ENCODE results near the gene GALC.
"Not testable (repeated sequence)": the region's sequence is repeated elsewhere in the genome, so short reads cannot be mapped to it uniquely, and the experiment has no call there.

Gene GALC

GRCh38 chr14:87992718-87993628 lies at the start of gene GALC:
TSS of gene GALC (minus strand) at chr14:87993182. CDS start at chr14:87993164, 18 bp downstream.
- peak; percentile 95 for DNase-seq (ENCODE audit: low read depth)

- DNase-seq (ENCODE audit: low read depth): no peak
Observed at GRCh38 chr14:88040146-88040545, 47.2 kb upstream of the GALC start.

DNA sequence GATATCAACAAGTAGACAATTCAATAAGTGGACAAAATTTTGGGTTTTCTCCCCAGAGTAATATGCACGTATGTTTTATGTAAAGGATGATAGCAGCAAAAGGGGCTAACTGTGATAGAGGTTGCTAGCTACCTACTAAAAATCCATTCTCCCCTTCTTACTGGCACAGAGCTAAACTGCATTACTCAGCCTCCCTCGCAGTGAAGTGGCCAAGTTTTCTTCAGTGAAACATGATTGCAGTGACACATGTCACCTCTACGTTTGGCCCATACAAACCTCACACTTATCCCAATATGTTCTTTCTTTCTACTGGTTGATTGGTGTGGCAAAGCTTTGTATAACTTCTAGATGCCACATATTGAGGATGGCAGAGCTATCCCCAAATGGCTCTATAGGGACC lies 46.2 kb upstream of the GALC start:
- DNase-seq (ENCODE audit: low read depth): no peak

- no peak for DNase-seq (ENCODE audit: low read depth)
Observed at GRCh38 chr14:88037325-88037724, 44.3 kb upstream of the GALC start.

GRCh38 chr14:88036422-88036821 lies 43.4 kb upstream of the GALC start:
- DNase-seq (ENCODE audit: low read depth): no peak

DNA sequence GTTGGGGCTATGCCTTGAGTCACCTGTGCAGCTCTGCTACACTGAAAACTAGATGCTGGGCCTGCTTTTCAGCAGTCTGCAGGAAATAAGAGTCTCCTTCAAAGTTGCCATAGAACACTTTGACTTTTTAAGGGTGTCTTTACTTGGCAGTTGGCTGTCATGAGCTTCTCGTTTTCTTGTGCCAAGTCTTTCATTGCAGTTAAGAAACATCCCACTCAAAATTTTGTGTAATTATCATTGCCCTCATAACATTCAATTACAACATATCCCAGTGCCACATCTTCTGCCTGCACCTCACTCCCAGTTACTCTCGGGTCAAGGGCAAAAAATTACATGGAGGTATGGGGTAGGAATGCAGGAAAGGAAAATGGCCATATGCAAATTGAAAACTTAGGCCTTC lies 41.1 kb upstream of the GALC start:
- no peak for DNase-seq (ENCODE audit: low read depth)

DNA sequence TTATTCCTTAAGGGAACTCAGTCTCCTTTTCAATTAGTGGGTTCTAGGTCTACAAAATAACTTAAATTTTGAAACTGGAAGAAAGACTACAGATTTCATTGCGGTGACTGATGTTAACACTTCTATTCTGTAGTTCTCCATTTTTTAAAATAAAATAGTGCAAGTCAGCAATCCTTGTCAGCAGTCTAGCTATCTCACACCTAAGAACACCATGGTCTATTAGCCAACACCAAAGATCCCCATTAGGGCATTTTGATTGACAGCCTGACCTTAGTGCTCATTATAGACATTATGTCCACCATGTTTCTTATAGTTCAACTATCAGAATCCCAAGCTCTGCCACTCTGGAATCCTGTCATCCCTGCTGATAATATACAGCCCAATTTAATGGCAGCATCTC lies 39.4 kb upstream of the GALC start:
- DNase-seq (ENCODE audit: low read depth): no peak

- no peak for DNase-seq (ENCODE audit: low read depth)
Observed at GRCh38 chr14:88030892-88031291, 37.9 kb upstream of the GALC start.

- DNase-seq (ENCODE audit: low read depth): no peak
Observed at GRCh38 chr14:88030079-88030478, 37.1 kb upstream of the GALC start.

- DNase-seq (ENCODE audit: low read depth): no peak
Observed at GRCh38 chr14:88029500-88029899, 36.5 kb upstream of the GALC start.

- no peak for DNase-seq (ENCODE audit: low read depth)
Observed at GRCh38 chr14:88026890-88027289, 33.9 kb upstream of the GALC start.

- DNase-seq (ENCODE audit: low read depth): no peak
Observed at GRCh38 chr14:88025313-88025712, 32.3 kb upstream of the GALC start.

GRCh38 chr14:88024252-88025086 lies 31.5 kb upstream of the GALC start:
- not testable (repeated sequence) for DNase-seq (ENCODE audit: low read depth)

DNA sequence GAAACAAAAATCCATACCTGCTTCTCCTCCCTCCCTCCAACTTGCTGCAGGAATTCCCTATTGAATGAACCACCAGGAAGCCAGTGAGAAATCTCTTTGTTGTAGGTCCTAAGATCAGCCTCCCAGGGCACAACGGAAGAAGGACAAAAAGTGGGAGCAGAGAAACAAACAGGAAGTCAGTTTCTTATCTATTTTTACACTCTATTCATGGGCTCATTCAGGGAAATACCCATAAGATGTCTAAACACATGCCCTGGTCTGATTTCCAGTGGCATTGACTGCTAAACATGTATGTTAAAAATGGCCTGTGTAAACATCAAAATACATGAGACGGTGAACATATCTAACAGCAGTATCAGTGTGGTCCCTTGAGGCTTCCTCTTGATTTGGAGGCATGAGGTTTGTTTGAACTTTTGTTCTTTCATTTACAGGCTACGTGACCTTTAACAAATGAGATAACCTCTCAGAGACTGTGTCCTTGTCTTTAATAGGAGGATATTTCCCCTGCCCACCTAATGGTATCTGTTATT lies 30.7 kb upstream of the GALC start:
- no peak for DNase-seq (ENCODE audit: low read depth)

GRCh38 chr14:88017535-88017934 lies 24.6 kb upstream of the GALC start:
- DNase-seq (ENCODE audit: low read depth): no peak

GRCh38 chr14:88016768-88017167 lies 23.8 kb upstream of the GALC start:
- DNase-seq (ENCODE audit: low read depth): no peak

DNA sequence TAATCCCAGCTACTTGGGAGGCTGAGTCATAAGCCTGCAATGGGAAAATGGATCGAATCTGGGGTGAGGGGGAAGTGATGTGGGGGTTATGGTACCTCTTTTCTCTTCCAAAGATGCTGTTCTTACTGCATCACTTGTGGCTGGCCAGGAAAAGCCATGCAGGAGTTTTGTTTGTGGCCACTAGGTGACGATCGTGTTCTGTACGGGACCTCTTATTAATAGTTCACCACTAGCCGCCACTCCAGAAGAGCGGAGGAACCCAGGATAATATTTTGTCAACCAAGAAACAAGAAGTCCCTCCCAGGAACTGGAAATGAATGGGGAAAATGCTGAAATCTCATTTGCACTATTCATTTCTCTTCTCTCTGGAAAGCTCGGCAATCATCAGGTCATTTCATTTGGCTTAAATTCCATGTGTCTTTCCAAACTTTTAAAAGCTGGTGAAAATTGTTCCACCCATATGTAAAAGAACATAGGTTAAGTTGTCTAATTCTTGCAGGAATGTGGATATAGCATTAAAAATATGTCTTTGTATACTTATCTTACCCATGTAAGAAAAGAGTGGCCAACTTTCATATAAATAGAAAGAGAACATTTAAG lies 20.9 kb upstream of the GALC start:
- peak; percentile 72 for DNase-seq (ENCODE audit: low read depth)

DNA sequence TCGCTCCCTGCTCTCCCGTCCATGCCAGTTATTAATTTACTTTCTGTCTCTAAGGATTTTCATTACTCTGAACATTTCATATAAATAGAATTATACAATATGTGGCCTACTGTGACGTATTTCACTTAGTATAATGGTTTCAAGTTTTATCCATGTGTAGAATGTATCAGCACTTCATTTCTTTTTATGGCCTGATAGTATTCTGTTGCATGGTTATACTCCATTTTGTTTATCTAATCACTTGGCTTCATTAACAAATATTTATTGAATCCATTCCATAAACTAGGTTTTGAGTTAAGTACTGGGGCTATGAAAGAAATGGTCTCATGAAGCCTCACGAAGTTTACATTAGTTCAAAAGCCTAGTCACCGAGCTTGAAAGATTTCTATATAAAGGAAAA lies 19.5 kb upstream of the GALC start:
- no peak for DNase-seq (ENCODE audit: low read depth)

- DNase-seq (ENCODE audit: low read depth): no peak
Observed at GRCh38 chr14:88010331-88010730, 17.3 kb upstream of the GALC start.

- DNase-seq (ENCODE audit: low read depth): no peak
Observed at GRCh38 chr14:88009486-88009885, 16.5 kb upstream of the GALC start.

DNA sequence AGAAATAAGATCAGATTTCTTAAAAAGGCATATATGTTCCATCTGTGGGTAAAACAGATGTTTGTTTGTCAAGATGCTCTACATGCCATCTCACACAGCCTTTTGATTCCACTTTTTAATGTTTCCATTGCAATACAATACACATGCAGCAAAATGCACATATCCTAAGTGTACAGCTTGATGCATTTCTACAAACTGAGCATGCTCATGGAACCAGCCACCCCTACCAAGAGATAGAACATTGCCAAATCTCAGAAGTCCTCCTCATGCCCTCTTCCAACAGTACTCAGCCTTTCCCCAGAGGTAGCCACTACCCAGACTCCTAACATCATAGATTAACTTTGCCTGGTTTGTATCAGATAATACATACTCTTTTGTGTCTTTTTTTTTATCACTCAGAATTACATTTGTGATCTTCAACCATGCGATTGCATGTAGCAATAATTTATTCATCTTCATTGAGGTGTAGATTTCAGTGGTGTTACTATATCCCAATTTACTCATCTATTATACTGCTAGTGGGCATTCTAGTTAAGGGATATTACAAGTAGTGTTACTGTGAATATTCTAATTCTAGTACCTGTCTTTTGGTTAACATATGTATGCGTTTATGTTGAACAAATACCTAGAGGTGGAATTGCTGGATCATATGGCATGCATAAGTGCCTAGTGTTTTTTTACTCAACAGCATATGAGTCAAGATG lies 15.2 kb upstream of the GALC start:
- DNase-seq (ENCODE audit: low read depth): no peak

- DNase-seq (ENCODE audit: low read depth): no peak
Observed at GRCh38 chr14:88007608-88008007, 14.6 kb upstream of the GALC start.
